KOPT-K1 (cell line): ENCODE results near the gene CNGB1.
"Not testable (repeated sequence)": the region's sequence is repeated elsewhere in the genome, so short reads cannot be mapped to it uniquely, and the experiment has no call there.

Experiments used
- H3K27ac ChIP-seq: fragments of 200-600 bp; sonication (generic); 2 replicates; pipeline ENCODE4 v1.5.1; 2016; ENCODE audit warnings: antibody characterized with exemption, mild to moderate bottlenecking, low read depth, low read length; ENCODE audit not compliant: poor library complexity, severe bottlenecking
- H3K36me3 ChIP-seq: fragments of 200-600 bp; sonication (generic); 2 replicates; pipeline ENCODE4 v1.5.1; 2017; ENCODE audit warnings: antibody characterized with exemption, mild to moderate bottlenecking, low read length, moderate library complexity; ENCODE audit not compliant: insufficient read depth
- H3K9me3 ChIP-seq: fragments of 200-600 bp; sonication (generic); 2 replicates; pipeline ENCODE4 v1.5.1; 2017; ENCODE audit warnings: antibody characterized with exemption, low read length, mild to moderate bottlenecking; ENCODE audit not compliant: insufficient read depth, poor library complexity, severe bottlenecking

The CNGB1 gene

DNA sequence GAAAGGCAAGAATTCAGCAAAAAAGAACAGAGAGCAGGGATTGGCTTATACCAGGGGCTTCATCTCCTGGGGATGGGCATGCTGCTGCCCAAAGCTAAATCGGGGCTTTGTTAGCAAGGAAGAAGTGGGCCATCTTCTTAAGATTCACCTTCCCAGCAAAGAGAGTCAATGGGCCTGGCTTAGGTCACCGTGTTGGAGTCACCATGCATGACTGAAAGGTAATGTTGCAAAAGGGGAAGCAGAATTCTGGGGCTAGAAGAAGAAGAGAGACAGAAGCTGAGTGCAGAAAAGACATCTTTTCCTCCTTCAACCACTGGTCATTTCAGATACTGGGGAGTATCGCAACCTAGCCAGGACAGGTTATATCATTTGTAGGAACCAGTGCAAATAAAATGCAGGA is 92.3 kb downstream of the CNGB1 start:
- Histone ChIP-seq H3K27ac (no peak overlapping the region), H3K36me3 (no peaks in the 10 kb centered on the region), H3K9me3 (no peaks in the 10 kb centered on the region)

DNA sequence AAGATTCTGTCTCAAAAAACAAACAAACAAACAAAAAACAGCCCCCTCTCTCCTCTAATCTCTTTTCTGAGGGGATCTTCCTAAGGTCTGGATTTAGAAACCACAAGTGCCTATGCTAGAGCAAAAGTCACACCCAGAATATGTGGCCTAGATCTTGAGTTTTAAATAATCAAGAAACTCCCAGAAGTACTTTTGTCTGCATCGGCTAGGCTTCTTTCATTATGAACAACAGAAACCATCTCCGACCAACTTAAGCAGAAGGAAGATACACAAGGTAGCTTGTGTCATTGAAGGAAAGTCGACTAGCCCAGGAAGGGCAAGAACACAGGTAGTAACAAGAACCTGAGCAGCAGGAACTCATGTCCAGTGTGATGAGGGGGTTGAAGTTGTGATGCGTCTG is 94.7 kb downstream of the CNGB1 start:
- no peaks in the 10 kb centered on the region for H3K9me3 ChIP-seq
- no peak overlapping the region for H3K27ac ChIP-seq
- H3K36me3 ChIP-seq: no peaks in the 10 kb centered on the region

DNA sequence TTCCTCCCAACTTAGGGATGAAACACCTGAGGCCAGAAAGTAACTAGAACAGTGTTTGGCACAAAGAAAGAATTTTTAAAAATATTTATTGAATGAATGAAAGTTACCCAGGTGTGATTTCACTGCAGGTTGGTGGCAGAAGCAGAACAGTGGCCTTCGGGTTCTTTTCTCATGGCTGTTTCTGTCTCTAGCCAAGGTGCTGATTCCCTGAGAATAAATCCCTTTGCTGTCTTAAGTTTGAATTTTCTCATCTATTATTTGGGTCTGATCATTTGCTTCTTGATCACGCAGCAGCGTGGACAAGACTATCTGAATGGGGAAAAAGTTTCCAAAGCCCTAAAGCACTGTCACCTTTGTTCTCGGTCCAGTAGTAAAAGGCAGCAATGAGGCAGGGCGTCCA is 95.6 kb downstream of the CNGB1 start:
- no peak overlapping the region for H3K27ac ChIP-seq
- H3K9me3 ChIP-seq: no peaks in the 10 kb centered on the region
- no peaks in the 10 kb centered on the region for H3K36me3 ChIP-seq

DNA sequence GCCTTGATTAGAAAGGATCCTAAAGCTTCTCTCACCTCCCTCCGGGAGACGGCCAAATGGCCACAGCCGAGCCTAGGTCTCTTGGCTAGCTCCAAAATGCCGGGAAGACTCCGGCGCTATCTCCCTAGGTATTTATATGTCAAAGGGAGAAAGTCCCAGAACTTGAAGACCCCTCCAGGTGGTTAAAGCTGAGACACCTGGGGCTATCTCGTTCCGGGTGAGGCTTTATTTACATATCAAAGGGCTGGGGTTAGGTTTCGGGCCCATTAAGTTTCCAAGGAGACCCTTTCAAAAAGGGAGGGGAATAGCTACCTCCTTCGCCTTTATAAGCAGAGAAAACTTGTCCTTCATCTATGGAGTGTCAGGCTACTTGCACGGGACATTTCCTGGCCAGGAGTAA is 97.7 kb downstream of the CNGB1 start:
- Histone ChIP-seq H3K27ac (no peak overlapping the region), H3K9me3 (no peaks in the 10 kb centered on the region), H3K36me3 (no peaks in the 10 kb centered on the region)

DNA sequence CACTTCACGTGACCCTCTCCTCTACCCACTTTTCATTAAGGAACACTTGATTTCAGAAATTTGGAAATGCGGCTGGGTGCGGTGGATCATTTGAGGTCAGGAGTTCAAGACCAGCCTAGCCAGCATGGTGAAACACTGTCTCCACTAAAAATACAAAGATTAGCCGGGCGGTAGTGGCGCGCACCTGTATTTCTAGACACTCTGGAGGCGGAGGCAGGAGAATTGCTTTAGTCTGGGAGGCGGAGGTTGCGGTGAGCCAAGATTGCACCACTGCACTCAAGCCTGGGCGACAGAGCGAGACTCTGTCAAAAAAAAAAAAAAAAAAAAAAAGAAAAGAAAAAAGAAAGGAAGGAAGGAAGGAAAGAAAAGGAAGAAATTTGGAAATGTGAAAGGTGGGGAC is 98.2 kb downstream of the CNGB1 start:
- H3K27ac ChIP-seq, H3K36me3 ChIP-seq, H3K9me3 ChIP-seq: not testable (repeated sequence)

DNA sequence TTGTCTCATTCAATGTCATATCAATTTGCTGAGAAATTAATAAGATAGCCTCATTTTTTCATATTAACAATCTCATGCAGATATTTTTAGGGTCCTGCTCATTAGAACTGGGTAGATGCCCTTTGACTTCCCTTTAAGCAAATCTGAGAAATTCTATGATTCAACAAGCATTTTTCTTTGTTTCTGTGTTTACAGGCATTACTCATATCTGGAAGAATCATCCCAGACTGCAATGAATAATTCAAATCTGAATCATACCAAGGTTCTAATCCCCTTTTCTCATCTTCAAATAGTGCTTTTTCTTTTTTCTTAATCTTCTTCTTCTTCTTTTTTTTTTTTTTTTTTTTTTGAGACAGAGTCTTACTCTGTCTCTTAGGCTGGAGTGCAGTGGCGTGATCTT is 99.5 kb downstream of the CNGB1 start:
- no peaks in the 10 kb centered on the region for H3K9me3 ChIP-seq
- H3K27ac ChIP-seq: no peak overlapping the region
- H3K36me3 ChIP-seq: no peaks in the 10 kb centered on the region

DNA sequence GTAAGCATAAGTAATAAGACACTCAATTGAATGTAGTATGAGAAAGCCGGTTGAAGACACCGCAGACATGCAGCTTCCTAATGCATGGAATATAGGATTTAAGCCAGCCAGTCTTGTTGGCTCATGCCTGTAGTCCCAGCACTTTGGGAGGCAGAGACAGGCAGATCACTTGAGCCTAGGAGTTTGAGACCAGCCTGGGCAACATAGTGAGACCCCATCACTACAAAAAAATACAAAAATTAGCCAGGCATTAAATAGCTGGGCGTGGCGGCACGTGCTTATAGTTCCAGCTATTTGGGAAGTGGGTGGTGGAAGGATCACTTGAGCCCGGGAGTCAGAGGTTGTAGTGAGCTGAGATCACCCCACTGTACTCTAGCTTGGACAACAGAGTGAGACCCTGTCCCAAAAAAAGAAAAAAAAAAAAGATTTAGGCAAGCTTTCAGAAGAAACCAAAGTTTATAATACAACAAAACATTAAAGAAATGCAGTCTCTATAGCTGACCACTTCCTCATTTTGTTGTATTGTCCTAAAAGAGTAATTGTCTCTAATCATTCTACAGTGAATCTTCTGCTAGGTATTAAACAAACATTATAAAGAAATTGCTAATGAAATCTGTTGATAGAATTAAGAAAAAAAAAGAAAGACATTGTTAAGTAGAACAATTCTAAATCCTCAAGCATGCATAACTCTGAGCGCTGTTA is 100.0 kb downstream of the CNGB1 start:
- no peak overlapping the region for H3K27ac ChIP-seq
- no peaks in the 10 kb centered on the region for H3K9me3 ChIP-seq
- H3K36me3 ChIP-seq: no peaks in the 10 kb centered on the region

DNA sequence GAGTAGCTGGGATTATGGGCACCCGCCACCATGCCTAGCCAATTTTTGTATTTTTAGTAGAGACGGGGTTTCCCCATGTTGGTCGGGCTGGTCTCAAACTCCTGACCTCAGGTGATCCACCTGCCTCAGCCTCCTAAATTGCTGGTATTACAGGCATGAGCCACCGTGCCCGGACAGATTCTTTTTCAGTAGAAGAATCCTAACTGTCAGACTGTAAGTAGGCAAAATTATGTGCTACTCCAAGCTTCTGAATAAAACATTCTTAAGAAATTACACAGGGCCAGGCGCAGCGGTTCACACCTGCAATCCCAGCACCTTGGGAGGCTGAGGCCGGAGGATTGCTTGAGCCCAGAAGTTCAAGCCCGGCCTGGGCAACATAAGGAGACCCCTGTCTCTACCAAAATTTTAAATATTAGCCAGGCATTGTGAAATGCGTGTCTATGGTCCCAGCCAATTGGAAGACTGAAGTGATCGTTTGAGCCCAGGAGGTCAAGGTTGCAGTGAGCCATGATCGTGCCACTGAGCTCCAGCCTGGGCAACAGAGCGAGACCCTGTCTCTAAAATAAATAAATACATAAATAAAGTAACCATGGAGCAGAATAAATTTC is 101.9 kb downstream of the CNGB1 start:
- Histone ChIP-seq H3K9me3 (no peaks in the 10 kb centered on the region), H3K36me3 (no peaks in the 10 kb centered on the region), H3K27ac (no peak overlapping the region)

DNA sequence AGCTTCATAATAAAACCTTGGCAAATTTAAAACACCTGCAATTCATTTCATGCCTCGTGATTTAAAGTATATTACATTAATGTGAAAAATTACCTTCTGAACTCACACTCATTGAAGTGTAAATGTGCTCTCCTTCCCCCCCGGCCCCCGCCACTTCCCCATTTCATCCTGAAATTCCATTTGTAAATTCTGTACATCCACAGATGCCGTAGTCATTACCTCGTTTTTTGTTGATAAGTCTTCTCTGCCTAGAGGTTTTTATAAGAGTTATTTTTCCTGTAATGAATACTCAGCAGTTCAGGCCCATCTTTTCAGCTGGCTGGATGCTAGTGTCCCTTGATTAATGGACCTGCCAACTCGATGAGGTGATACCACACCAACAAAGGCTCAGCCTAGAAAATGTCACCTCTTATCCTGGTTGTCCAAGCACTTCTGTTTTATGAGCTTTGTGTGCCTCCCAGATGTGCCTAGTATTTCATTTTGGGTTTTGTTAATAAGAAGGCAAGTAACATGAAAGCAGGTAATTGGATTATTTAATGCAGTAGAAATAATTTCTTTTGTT is 103.8 kb downstream of the CNGB1 start:
- Histone ChIP-seq H3K36me3 (no peaks in the 10 kb centered on the region), H3K9me3 (no peaks in the 10 kb centered on the region), H3K27ac (no peak overlapping the region)

DNA sequence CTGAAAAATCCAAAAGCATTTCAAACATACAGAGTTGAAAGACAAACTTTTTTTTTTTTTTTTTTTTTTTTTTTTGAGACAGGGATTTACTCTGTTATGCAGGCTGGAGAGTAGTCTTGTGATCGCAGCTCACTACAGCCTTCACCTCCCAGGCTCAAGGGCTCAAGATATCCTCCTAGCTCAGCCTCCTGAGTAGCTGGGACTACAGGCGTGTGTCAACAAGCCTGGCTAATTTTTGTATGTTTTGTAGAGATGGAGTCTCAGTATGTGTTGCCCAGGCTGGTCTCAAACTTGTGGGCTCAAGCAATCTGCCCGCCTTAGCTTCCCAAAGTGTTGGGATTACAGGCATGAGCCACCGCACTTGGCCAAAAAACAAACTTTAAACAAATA is 104.4 kb downstream of the CNGB1 start:
- H3K9me3 ChIP-seq: no peaks in the 10 kb centered on the region
- H3K36me3 ChIP-seq: no peaks in the 10 kb centered on the region
- no peak overlapping the region for H3K27ac ChIP-seq

DNA sequence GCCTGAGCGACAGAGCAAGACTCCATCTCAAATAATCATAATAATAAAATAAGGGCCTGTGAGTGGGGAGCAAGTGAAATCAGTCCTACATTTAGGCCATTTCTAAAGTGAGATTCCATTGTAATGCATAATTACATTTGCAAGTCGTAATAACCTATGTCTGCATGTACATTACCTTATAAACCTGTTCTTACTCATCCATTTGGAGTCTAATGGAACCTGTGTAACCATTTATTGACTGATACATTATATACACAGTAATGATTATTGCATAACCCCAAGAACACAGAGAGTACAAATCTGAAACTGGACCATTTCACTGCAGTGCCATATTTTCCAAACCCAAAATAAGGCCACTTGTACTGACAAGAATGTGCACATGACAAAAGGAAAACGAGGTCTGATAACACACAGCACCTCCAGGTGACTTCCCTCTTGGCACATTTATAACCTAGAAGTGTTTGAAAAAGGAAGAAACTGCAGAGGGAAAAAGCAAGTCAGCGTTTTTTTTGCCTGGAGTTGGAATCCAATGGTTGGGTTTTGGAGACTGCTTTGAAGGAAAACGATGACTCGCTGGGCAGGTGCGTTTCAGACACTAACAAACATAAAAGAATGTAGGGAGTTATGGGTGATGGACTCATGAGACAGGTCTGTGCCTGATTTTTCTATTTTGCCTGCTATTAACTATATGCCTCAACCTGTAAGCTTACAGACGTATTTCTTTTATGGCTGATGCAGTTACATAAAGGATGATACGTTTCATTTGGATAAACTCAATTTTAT is 105.0 kb downstream of the CNGB1 start:
- Histone ChIP-seq H3K27ac (no peak overlapping the region), H3K9me3 (no peaks in the 10 kb centered on the region), H3K36me3 (no peaks in the 10 kb centered on the region)

DNA sequence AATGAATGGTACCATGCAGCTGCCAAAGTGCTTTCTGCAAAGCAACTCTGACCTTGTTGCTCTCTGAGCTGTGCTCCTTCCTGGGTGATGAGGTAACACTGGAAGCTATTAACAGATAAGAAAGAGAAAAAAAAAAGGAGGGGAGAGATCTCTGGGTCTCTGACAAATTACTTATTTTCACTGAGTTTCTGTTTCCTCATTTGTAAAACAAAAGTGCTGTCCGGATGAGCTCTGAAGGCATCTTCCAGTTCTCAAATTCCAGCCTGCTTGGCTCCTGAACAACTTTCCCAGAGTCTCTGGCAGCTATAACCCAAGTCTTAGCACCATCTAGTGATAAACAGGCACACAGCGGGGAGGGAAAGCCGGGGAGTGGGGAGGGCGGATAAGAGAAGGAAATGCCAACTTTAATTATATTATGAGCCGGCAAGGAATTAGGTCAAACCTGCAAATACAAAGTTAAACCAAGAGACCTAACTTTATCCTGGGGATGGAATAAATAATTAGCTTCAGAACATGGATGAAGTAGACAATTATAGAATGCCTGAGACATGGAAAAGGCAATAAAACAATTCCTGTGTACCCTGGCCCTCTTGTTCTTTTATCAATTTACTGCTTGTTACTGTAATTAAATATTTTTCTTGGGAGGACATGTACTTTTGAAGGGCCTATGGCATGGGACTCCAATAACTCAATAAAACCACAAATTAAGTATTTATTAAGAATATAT is 107.3 kb downstream of the CNGB1 start:
- no peak overlapping the region for H3K27ac ChIP-seq
- H3K36me3 ChIP-seq: no peaks in the 10 kb centered on the region
- H3K9me3 ChIP-seq: no peaks in the 10 kb centered on the region

DNA sequence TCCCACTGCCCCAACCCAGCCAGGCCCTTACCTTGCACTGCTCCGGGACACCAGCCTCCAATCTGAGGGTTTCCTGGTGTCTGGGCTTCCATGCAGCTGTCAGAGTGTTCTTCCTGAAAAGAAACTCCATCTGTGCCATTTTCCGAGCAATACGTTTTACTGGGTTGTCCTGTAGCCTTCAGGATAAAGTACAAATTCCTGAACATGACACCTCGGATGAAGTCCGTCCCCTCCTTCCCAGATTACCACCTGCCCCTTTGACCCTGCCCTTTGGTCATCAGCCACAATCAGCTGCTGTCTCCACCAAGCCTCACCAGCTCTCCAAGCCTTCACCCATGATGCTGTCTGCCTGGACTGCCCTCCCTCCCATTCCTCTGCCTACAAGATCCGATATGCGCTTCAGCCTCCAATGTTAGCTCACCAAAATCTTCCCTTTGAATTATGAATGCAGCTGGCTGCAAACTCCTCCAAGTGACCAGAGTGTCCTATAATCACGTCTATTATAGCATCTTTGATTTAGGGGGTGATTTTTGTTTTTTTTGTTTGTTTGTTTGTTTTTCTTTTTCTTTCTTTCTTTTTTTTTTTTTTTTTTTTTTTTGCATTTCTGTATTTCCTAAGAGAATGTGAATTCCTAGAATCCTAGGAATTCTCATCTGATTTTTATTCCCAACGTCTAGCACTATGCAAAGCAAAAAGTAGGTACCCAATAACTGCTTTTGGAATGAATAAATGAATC is 108.1 kb downstream of the CNGB1 start:
- H3K36me3 ChIP-seq: no peaks in the 10 kb centered on the region
- H3K9me3 ChIP-seq: no peaks in the 10 kb centered on the region
- H3K27ac ChIP-seq: no peak overlapping the region

DNA sequence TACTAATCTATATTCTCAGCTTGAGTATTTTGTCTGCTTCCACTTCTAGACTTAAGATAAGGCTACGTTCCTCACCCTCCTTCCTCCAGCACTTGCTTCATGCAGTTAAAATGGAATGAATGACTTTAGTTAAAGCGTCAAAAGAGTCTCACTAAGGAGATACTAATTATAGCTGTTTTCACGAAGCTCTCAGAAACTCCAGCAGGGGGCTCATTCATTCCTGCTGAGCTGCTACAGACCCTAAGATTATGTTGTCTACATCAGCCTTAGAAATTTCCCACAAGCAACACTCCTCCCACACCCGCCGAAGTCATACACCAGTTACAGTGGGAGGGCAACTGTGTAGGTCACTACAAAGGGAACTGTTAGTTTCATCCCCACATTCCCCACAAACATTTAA is 111.6 kb downstream of the CNGB1 start:
- Histone ChIP-seq H3K27ac (no peak overlapping the region), H3K9me3 (no peaks in the 10 kb centered on the region), H3K36me3 (no peaks in the 10 kb centered on the region)
